IMR-90 (cell line): ENCODE data around the gene UBE3A. TPM values are rescaled to one million over a fixed set of nuclear protein-coding genes. Genes with fewer than 3 reads are reported as not detected.

Source experiments
- ATAC-seq: fragments of 200-7000 bp; cut with Tn5 transposase; 2 replicates; pipeline ENCODE4 v1.9.1; 2020; ENCODE audit warnings: low read depth, mild to moderate bottlenecking, moderate library complexity
- BruUV-seq: library from RNA; stranded (reverse); fragments of 400-500 nt; replicated peaks from 2 replicates; lab custom pipeline; 2021; lab: Mats Ljungman, UMichigan
- CTCF ChIA-PET: fragments of 300-600 bp; formaldehyde crosslinking; extraction: SDS; loops from one replicate; lab custom pipeline; 2021; ENCODE audit warnings: antibody characterized with exemption; lab: Yijun Ruan, JAX
- POLR2A ChIA-PET: fragments of 300-600 bp; sonication (Branson Sonifier 250); formaldehyde crosslinking; loops from one replicate; lab custom pipeline; 2022; ENCODE audit warnings: antibody characterized with exemption; ENCODE audit not compliant: unreplicated experiment; lab: Charles Lee
- DNase-seq: peaks from one replicate; pipeline ENCODE4 v3.0.0; 2013
- H2AFZ ChIP-seq: replicated peaks from 2 replicates; pipeline ENCODE3; 2013; ENCODE audit warnings: low read length, mild to moderate bottlenecking; ENCODE audit not compliant: poor library complexity
- H2AK5ac ChIP-seq: 2 replicates; pipeline ENCODE4 v1.6.1; 2013; ENCODE audit warnings: low read depth, low read length, inconsistent platforms
- H2AK9ac ChIP-seq: replicated peaks from 2 replicates; pipeline ENCODE3; 2013; ENCODE audit warnings: mild to moderate bottlenecking, low read depth, low read length, moderate library complexity; ENCODE audit not compliant: poor library complexity
- H2BK120ac ChIP-seq: 2 replicates; pipeline ENCODE4 v1.6.1; 2013; ENCODE audit warnings: low read depth, low read length, inconsistent platforms
- H2BK15ac ChIP-seq: 3 replicates; pipeline ENCODE4 v1.6.1; 2013; ENCODE audit warnings: low read depth, low read length, inconsistent platforms
- H2BK20ac ChIP-seq: 2 replicates; pipeline ENCODE4 v1.6.1; 2013; ENCODE audit warnings: low read depth, mild to moderate bottlenecking, inconsistent platforms, low read length, moderate library complexity
- H2BK5ac ChIP-seq: 2 replicates; pipeline ENCODE4 v1.6.1; 2013; ENCODE audit warnings: mild to moderate bottlenecking, low read depth, low read length, inconsistent platforms; ENCODE audit not compliant: poor library complexity, severe bottlenecking
- H3K14ac ChIP-seq: replicated peaks from 2 replicates; pipeline ENCODE4 v1.6.1; 2013; ENCODE audit warnings: low read depth, low read length, inconsistent platforms
- H3K18ac ChIP-seq: 2 replicates; pipeline ENCODE4 v1.6.1; 2013; ENCODE audit warnings: low read depth, low read length, control low read depth
- H3K23ac ChIP-seq: 2 replicates; pipeline ENCODE4 v1.6.1; 2013; ENCODE audit warnings: low read depth, low read length, inconsistent platforms
- H3K27ac ChIP-seq: 2 replicates; pipeline ENCODE4 v1.5.1; 2013; ENCODE audit warnings: mild to moderate bottlenecking, control low read depth, low read length; ENCODE audit not compliant: insufficient read depth
- H3K27me3 ChIP-seq: 2 replicates; pipeline ENCODE4 v1.6.1; 2013; ENCODE audit warnings: low read length; ENCODE audit not compliant: control insufficient read depth, insufficient read depth
- H3K36me3 ChIP-seq: 2 replicates; pipeline ENCODE4 v1.6.1; 2013; ENCODE audit warnings: low read length, mixed read lengths; ENCODE audit not compliant: control insufficient read depth, insufficient read depth
- H3K4ac ChIP-seq: 2 replicates; pipeline ENCODE4 v1.6.1; 2013; ENCODE audit warnings: low read depth, low read length, inconsistent platforms
- H3K4me1 ChIP-seq: 2 replicates; pipeline ENCODE4 v1.6.1; 2013; ENCODE audit warnings: low read length, mixed read lengths; ENCODE audit not compliant: control insufficient read depth, insufficient read depth
- H3K4me2 ChIP-seq: 2 replicates; pipeline ENCODE4 v1.6.1; 2013; ENCODE audit warnings: low read depth, mild to moderate bottlenecking, control low read depth, low read length, moderate library complexity
- H3K4me3 ChIP-seq: 2 replicates; pipeline ENCODE4 v1.5.1; 2013; ENCODE audit warnings: low read depth, mild to moderate bottlenecking, control low read depth, low read length, moderate library complexity; ENCODE audit not compliant: insufficient read depth
- H3K56ac ChIP-seq: 2 replicates; pipeline ENCODE4 v1.6.1; 2013; ENCODE audit warnings: low read length, inconsistent platforms; ENCODE audit not compliant: insufficient read depth; ENCODE audit errors: extremely low read depth
- H3K79me1 ChIP-seq, 2 experiments: 2 replicates each; pipeline ENCODE4 v1.6.1; 2013; ENCODE audit warnings: low read length in 2 of 2, inconsistent platforms in 1 of 2, low read depth in 1 of 2
- H3K9ac ChIP-seq: 2 replicates; pipeline ENCODE4 v1.6.1; 2013; ENCODE audit warnings: low read depth, low read length, control low read depth
- H3K9me1 ChIP-seq: 2 replicates; pipeline ENCODE4 v1.6.1; 2013; ENCODE audit warnings: low read length, inconsistent platforms; ENCODE audit not compliant: insufficient read depth
- H3K9me3 ChIP-seq: 2 replicates; pipeline ENCODE4 v1.6.1; 2013; ENCODE audit warnings: low read length; ENCODE audit not compliant: control insufficient read depth, insufficient read depth
- H4K20me1 ChIP-seq: 2 replicates; pipeline ENCODE4 v1.6.1; 2013; ENCODE audit warnings: low read length, inconsistent platforms; ENCODE audit not compliant: insufficient read depth
- H4K5ac ChIP-seq: 2 replicates; pipeline ENCODE4 v1.6.1; 2013; ENCODE audit warnings: mild to moderate bottlenecking, low read depth, low read length, control low read depth
- H4K8ac ChIP-seq, 2 experiments: 2 replicates each; pipeline ENCODE4 v1.6.1; 2013; ENCODE audit warnings: low read depth in 2 of 2, low read length in 2 of 2, control low read depth in 1 of 2, inconsistent platforms in 1 of 2
- H4K91ac ChIP-seq: 2 replicates; pipeline ENCODE4 v1.6.1; 2013; ENCODE audit warnings: low read depth, low read length, inconsistent platforms; ENCODE audit not compliant: insufficient read depth
- BHLHE40 ChIP-seq: fragments of 150-350 bp; IDR thresholded peaks from 2 replicates; pipeline ENCODE4 v1.6.1; 2016; ENCODE audit warnings: mild to moderate bottlenecking, low read depth, low read length
- MAZ ChIP-seq: IDR thresholded peaks from 2 replicates; pipeline ENCODE4 v1.6.1; 2012; ENCODE audit warnings: low read depth, mild to moderate bottlenecking, low read length, improper control_type of control experiment, moderate library complexity, borderline replicate concordance
- RCOR1 ChIP-seq: IDR thresholded peaks from 2 replicates; pipeline ENCODE4 v1.6.1; 2012; ENCODE audit warnings: mild to moderate bottlenecking, low read length, improper control_type of control experiment; ENCODE audit not compliant: insufficient replicate concordance
- SMC3 ChIP-seq: fragments of 150-350 bp; IDR thresholded peaks from 2 replicates; pipeline ENCODE4 v1.6.1; 2016; ENCODE audit warnings: low read depth, mild to moderate bottlenecking, antibody characterized with exemption, low read length, moderate library complexity
- WGBS, 2 experiments: methylation state at CpG; one replicate each; pipeline versions ENCODE4 v1.1.5 to v1.1.7; 2013; ENCODE audit warnings: missing lambda C conversion rate in 2 of 2; ENCODE audit not compliant: insufficient read length in 1 of 2; ENCODE audit errors: extremely low coverage in 2 of 2; 5-methylcytosine and 5-hydroxymethylcytosine counted together
- dilution Hi-C: fragments of 300-500 bp; cut with HindIII; formaldehyde crosslinking; loops from one replicate; pipeline ENCODE4 v1.14.3; 2018; ENCODE audit warnings: low sequenced_read_pairs; ENCODE audit not compliant: unreplicated experiment
- in situ Hi-C: fragments of 300-500 bp; cut with MboI; formaldehyde crosslinking; loops from 3 replicates; pipeline ENCODE4 v1.14.3; 2019; ENCODE audit warnings: low sequenced_read_pairs, inconsistent platforms, mixed read lengths
- intact Hi-C: fragments of 100-400 bp; cut with micrococcal nuclease; formaldehyde crosslinking; loops from 2 replicates; pipeline ENCODE4 v1.10.0; 2022
- polyA plus RNA-seq, 3 experiments: library from polyadenylated mRNA; depleted of rRNA; stranded (reverse); fragments of >200 nt; gene quantifications; 2 replicates each; pipeline ENCODE4 v1.2.3, GENCODE V29; 2012; ENCODE audit warnings: low replicate concordance in 1 of 3
- total RNA-seq: library from RNA; depleted of rRNA; stranded (reverse); fragments of >200 nt; gene quantifications from 2 replicates; pipeline ENCODE4 v1.2.3, GENCODE V29; 2012
- TF ChIP-seq, protein P1 (sequence below): fragments of 150-350 bp; IDR thresholded peaks from 2 replicates; pipeline ENCODE4 v1.6.1; 2017; ENCODE audit warnings: mild to moderate bottlenecking, antibody characterized with exemption, low read length, low read depth

Gene UBE3A
- total and polyA plus RNA-seq, 2 of the 4 experiments (the other 2 are of a cell fraction) = 19.3 to 53.2 TPM

DNA sequence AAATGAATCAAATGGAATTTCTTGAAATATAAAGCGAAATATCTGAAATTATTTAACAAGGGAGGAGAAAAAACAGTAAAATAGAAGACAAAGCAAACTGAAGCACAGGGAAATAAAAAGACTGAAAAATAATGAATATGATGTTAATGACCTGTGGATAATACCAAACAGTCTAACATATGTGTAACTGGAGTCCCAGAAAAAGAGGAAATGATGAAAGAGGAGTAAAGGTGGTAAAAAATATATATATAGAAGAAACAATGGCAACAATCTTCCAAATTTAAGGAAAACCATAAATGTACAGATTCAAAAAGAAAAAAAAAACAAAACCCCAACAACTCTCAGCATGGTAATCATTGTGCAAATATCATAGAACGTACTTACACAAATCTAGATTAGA, 21.2 kb downstream of the UBE3A start:
- ATAC-seq = no peak
- Histone ChIP-seq H2BK5ac (no peak overlapping the region), H3K56ac (no peak overlapping the region), H4K91ac (no peak overlapping the region), H3K4ac (no peak overlapping the region), H3K27ac (no peak overlapping the region), H3K14ac (no peak overlapping the region), H2BK15ac (no peak overlapping the region), H2AK9ac (no peak overlapping the region), H4K5ac (no peak overlapping the region), H3K9me3 (no peaks in the 10 kb centered on the region), H3K23ac (no peak overlapping the region), H4K8ac (no peak overlapping the region), H3K27me3 (no peaks in the 10 kb centered on the region), H3K79me1 (peaks cover 12 to 36% of the 10 kb centered on the region in 2 experiments), H3K4me3 (no peak overlapping the region), H3K4me1 (peaks cover 2% of the 10 kb centered on the region; the same call in 1 of the 2 replicates), H3K9me1 (peaks cover 4% of the 10 kb centered on the region; the same call in 1 of the 2 replicates), H3K36me3 (no peaks in the 10 kb centered on the region; the same call in 1 of the 2 replicates), H4K20me1 (peaks cover 55% of the 10 kb centered on the region), H3K4me2 (no peak overlapping the region), H2BK120ac (no peak overlapping the region), H3K9ac (no peak overlapping the region), H3K18ac (no peak overlapping the region), H2AFZ (no peak overlapping the region), H2AK5ac (no peak overlapping the region), H2BK20ac (no peak overlapping the region)
- ChIA-PET CTCF (no interaction called here), POLR2A (no interaction called here)
- intact Hi-C loops = no loop called here
- BruUV-seq = no TSS peak
- DNase-seq = no peak
- dilution Hi-C loops = no loop called here
- TF ChIP-seq BHLHE40 (no peak), RCOR1 (no peak), SMC3 (no peak), MAZ (no peak)
- TF ChIP-seq, protein P1, sequence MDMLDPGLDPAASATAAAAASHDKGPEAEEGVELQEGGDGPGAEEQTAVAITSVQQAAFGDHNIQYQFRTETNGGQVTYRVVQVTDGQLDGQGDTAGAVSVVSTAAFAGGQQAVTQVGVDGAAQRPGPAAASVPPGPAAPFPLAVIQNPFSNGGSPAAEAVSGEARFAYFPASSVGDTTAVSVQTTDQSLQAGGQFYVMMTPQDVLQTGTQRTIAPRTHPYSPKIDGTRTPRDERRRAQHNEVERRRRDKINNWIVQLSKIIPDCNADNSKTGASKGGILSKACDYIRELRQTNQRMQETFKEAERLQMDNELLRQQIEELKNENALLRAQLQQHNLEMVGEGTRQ = no peak
- in situ Hi-C loops = no loop called here
- no CpG with 5 or more reads among the region's 2 CpGs for WGBS, 2 experiments
